Measurements from ENCODE around the gene HOXA3. TPM values are rescaled to one million over a fixed set of nuclear protein-coding genes. Genes with fewer than 3 reads are reported as not detected.

HOXA3 gene
- total RNA-seq, 1 donor from 2014 or later, result not detected

DNA sequence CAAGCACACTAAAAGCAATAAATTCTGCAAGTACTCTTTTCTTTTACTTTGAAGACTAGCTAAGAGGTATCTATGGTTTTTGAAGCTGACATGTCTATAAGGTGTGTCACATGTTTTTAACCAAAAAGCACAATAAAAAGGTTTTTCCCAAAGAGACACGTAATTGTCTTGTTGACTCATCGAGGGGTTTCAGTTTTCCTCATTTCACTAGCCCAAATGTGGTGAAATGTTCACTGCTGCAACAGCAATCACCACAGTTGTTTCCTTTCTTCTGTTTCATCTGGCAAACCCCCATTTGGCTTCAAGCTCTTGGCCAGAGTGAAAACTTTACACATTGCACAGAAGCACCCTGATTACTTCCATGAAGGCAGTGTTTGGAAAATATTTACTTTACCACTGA is 18.0 kb downstream of the HOXA3 start:
- no peaks in the 10 kb centered on the region for H3K4me1 Mint-ChIP-seq (ENCODE audit: low read depth, unreplicated experiment)
- H3K27ac ChIP-seq (ENCODE audit: low read depth, low read length), result peak overlapping the region; percentile 34
- H3K36me3 ChIP-seq (ENCODE audit: insufficient read depth, low read length), result no peaks in the 10 kb centered on the region
- peaks cover 6% of the 10 kb centered on the region for H3K4me1 ChIP-seq (ENCODE audit: insufficient read depth, low read length)
- H3K79me2 ChIP-seq (ENCODE audit: insufficient read depth, low read length), result no peaks in the 10 kb centered on the region
- peak overlapping the region; percentile 14 for H3K4me2 ChIP-seq (ENCODE audit: low read length)
- FAIRE-seq, result peak; percentile 43
- H4K20me1 ChIP-seq (ENCODE audit: insufficient read depth, low read length), result no peaks in the 10 kb centered on the region
- TF ChIP-seq, protein P1, sequence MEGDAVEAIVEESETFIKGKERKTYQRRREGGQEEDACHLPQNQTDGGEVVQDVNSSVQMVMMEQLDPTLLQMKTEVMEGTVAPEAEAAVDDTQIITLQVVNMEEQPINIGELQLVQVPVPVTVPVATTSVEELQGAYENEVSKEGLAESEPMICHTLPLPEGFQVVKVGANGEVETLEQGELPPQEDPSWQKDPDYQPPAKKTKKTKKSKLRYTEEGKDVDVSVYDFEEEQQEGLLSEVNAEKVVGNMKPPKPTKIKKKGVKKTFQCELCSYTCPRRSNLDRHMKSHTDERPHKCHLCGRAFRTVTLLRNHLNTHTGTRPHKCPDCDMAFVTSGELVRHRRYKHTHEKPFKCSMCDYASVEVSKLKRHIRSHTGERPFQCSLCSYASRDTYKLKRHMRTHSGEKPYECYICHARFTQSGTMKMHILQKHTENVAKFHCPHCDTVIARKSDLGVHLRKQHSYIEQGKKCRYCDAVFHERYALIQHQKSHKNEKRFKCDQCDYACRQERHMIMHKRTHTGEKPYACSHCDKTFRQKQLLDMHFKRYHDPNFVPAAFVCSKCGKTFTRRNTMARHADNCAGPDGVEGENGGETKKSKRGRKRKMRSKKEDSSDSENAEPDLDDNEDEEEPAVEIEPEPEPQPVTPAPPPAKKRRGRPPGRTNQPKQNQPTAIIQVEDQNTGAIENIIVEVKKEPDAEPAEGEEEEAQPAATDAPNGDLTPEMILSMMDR (IDR thresholded peaks at IDR 0.05; ENCODE audit: insufficient read depth, low read depth, low read length), result no peak
- no peak for TF ChIP-seq EZH2 (IDR thresholded peaks at IDR 0.05; ENCODE audit: insufficient read depth, low read length)
- H3K27me3 Mint-ChIP-seq (ENCODE audit: low read depth, unreplicated experiment), result peaks cover 86% of the 10 kb centered on the region
- peaks cover 24% of the 10 kb centered on the region for H3K9me3 Mint-ChIP-seq (ENCODE audit: unreplicated experiment)
- H3K9me3 ChIP-seq (ENCODE audit: insufficient read depth, low read depth, low read length), result no peaks in the 10 kb centered on the region
- no peak overlapping the region for H3K4me3 ChIP-seq (ENCODE audit: insufficient read depth, low read depth, low read length)
- no peak overlapping the region for H2AFZ ChIP-seq (ENCODE audit: low read depth, low read length)
- DNase-seq (ENCODE audit: low read depth), result peak; percentile 94
- no peak overlapping the region for H3K27ac Mint-ChIP-seq (ENCODE audit: unreplicated experiment)
- H3K36me3 Mint-ChIP-seq (ENCODE audit: low read depth, unreplicated experiment), result no peaks in the 10 kb centered on the region
- H3K4me3 Mint-ChIP-seq (ENCODE audit: unreplicated experiment), result no peak overlapping the region
- no peak overlapping the region for H3K9ac ChIP-seq (ENCODE audit: low read length)
- H3K27me3 ChIP-seq (ENCODE audit: insufficient read depth, low read length), result peaks cover 82% of the 10 kb centered on the region

DNA sequence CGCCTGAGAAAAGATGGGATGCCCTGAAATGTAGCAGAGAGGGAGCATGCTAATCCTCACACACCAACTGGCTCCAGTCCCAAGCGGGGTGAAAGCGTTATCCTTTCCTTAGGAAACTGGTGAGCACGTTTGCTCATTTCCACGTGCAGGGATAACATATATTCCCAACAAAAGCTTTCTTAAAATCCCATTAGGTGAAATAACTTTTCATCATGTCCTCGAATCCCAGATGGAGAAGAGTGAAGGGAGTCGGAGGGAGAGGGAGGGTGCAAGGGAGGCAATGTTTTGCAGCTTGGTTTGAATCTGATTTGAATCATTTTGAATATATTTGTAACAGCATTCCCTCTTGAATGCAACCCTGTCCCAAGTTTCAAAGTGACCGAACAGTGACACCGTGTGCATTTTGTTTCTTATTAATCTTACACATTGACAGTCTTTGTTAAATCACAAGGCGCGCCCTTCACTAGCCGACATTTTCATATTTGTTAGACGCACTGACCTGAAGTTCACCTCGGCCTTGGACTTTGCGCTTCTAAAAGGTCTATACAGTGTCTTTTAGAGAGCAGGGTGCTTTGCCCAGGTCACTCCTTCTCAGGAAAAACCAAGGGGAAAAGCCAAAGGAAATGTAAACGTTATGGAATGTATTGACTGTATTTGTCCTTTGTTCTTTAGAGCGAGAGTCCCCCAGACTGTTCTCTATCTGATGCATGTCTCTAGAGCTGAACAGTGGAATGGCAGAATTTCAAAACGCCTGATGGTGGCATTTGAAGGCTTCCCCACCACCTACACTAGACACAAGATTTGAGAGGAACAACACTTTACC is 18.8 kb downstream of the HOXA3 start:
- Mint-ChIP-seq H3K27me3 (ENCODE audit: low read depth, unreplicated experiment) (peaks cover 88% of the 10 kb centered on the region), H3K4me3 (ENCODE audit: unreplicated experiment) (no peak overlapping the region), H3K36me3 (ENCODE audit: low read depth, unreplicated experiment) (no peaks in the 10 kb centered on the region), H3K4me1 (ENCODE audit: low read depth, unreplicated experiment) (no peaks in the 10 kb centered on the region), H3K9me3 (ENCODE audit: unreplicated experiment) (peaks cover 24% of the 10 kb centered on the region), H3K27ac (ENCODE audit: unreplicated experiment) (no peak overlapping the region)
- H4K20me1 ChIP-seq (ENCODE audit: insufficient read depth, low read length), result no peaks in the 10 kb centered on the region
- H3K9me3 ChIP-seq (ENCODE audit: insufficient read depth, low read depth, low read length), result no peaks in the 10 kb centered on the region
- DNase-seq (ENCODE audit: low read depth), result peak; percentile 8
- no peak for FAIRE-seq
- no peaks in the 10 kb centered on the region for H3K36me3 ChIP-seq (ENCODE audit: insufficient read depth, low read length)
- H3K9ac ChIP-seq (ENCODE audit: low read length), result no peak overlapping the region
- peak overlapping the region; percentile 34 for H3K27ac ChIP-seq (ENCODE audit: low read depth, low read length)
- H3K4me1 ChIP-seq (ENCODE audit: insufficient read depth, low read length), result peaks cover 6% of the 10 kb centered on the region
- no peak for TF ChIP-seq EZH2 (IDR thresholded peaks at IDR 0.05; ENCODE audit: insufficient read depth, low read length)
- TF ChIP-seq, protein P1 (IDR thresholded peaks at IDR 0.05; ENCODE audit: insufficient read depth, low read depth, low read length), result no peak
- no peak overlapping the region for H3K4me3 ChIP-seq (ENCODE audit: insufficient read depth, low read depth, low read length)
- H3K4me2 ChIP-seq (ENCODE audit: low read length), result peak overlapping the region; percentile 14
- no peaks in the 10 kb centered on the region for H3K79me2 ChIP-seq (ENCODE audit: insufficient read depth, low read length)
- H3K27me3 ChIP-seq (ENCODE audit: insufficient read depth, low read length), result peaks cover 82% of the 10 kb centered on the region
- H2AFZ ChIP-seq (ENCODE audit: low read depth, low read length), result no peak overlapping the region

DNA sequence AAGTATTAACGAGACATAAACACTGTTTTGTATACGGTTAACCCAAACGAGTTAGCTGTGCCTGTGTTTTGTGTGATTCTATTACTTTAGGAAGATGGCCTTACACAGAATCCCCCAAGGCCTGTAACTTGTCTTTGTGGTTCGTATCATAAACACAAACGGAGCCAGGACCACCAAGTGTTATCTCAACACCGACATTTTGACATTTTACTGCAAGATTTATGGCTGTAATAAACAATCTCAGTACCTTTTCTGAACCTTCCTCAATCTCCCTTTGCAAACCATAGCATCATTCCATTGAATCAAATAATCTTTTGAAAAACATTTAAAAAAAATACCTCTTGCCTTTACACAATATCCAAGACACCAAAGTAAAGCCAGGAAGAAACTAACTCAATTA is 19.4 kb downstream of the HOXA3 start:
- no peak overlapping the region for H3K4me3 ChIP-seq (ENCODE audit: insufficient read depth, low read depth, low read length)
- no peak for DNase-seq (ENCODE audit: low read depth)
- Mint-ChIP-seq H3K27me3 (ENCODE audit: low read depth, unreplicated experiment) (peaks cover 88% of the 10 kb centered on the region), H3K36me3 (ENCODE audit: low read depth, unreplicated experiment) (no peaks in the 10 kb centered on the region), H3K9me3 (ENCODE audit: unreplicated experiment) (peaks cover 26% of the 10 kb centered on the region), H3K27ac (ENCODE audit: unreplicated experiment) (no peak overlapping the region), H3K4me1 (ENCODE audit: low read depth, unreplicated experiment) (no peaks in the 10 kb centered on the region), H3K4me3 (ENCODE audit: unreplicated experiment) (no peak overlapping the region)
- no peak overlapping the region for H3K27ac ChIP-seq (ENCODE audit: low read depth, low read length)
- H3K27me3 ChIP-seq (ENCODE audit: insufficient read depth, low read length), result peaks cover 82% of the 10 kb centered on the region
- TF ChIP-seq, protein P1 (IDR thresholded peaks at IDR 0.05; ENCODE audit: insufficient read depth, low read depth, low read length), result no peak
- no peak for TF ChIP-seq EZH2 (IDR thresholded peaks at IDR 0.05; ENCODE audit: insufficient read depth, low read length)
- no peak for FAIRE-seq
- no peaks in the 10 kb centered on the region for H4K20me1 ChIP-seq (ENCODE audit: insufficient read depth, low read length)
- H2AFZ ChIP-seq (ENCODE audit: low read depth, low read length), result no peak overlapping the region
- H3K4me2 ChIP-seq (ENCODE audit: low read length), result no peak overlapping the region
- H3K79me2 ChIP-seq (ENCODE audit: insufficient read depth, low read length), result no peaks in the 10 kb centered on the region
- H3K4me1 ChIP-seq (ENCODE audit: insufficient read depth, low read length), result peaks cover 6% of the 10 kb centered on the region
- no peaks in the 10 kb centered on the region for H3K9me3 ChIP-seq (ENCODE audit: insufficient read depth, low read depth, low read length)
- H3K36me3 ChIP-seq (ENCODE audit: insufficient read depth, low read length), result no peaks in the 10 kb centered on the region
- H3K9ac ChIP-seq (ENCODE audit: low read length), result no peak overlapping the region
